Measurements from ENCODE around the gene TTC3.
"Not testable (repeated sequence)": the region's sequence is repeated elsewhere in the genome, so short reads cannot be mapped to it uniquely, and the experiment has no call there.

The TTC3 gene

GRCh38 chr21:37101384-37101783 lies 28.3 kb downstream of the TTC3 start:
- no peak for DNase-seq

DNA sequence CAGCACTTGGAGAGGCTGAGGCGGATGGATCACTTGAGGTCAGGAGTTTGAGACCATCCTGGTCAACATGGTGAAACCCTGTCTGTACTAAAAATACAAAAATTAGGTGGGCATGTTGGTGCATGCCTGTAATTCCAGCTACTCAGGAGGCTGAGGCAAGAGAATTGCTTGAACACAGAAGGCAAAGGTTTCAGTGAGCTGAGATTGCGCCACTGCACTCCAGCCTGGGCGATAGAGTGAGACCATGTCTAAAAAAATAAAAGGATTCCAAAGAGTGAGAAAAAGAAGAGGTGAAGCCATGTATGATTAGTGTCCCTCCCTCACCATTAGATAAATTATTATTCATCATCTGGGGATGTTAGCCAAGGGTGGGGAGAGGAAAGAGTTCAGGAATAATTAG lies 29.7 kb downstream of the TTC3 start:
- DNase-seq: not testable (repeated sequence)

- no peak for DNase-seq
Measured at GRCh38 chr21:37106998-37107397, 33.9 kb downstream of the TTC3 start.

GRCh38 chr21:37111029-37111428 lies 38.0 kb downstream of the TTC3 start:
- DNase-seq: not testable (repeated sequence)

DNA sequence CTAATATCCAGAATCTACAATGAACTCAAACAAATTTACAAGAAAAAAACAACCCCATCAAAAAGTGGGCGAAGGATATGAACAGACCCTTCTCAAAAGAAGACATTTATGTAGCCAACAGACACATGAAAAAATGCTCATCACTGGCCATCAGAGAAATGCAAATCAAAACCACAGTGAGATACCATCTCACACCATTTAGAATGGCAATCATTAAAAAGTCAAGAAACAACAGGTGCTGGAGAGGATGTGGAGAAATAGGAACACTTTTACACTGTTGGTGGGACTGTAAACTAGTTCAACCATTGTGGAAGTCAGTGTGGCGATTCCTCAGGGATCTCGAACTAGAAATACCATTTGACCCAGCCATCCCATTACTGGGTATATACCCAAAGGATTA lies 41.2 kb downstream of the TTC3 start:
- not testable (repeated sequence) for DNase-seq

- DNase-seq: not testable (repeated sequence)
Measured at GRCh38 chr21:37116459-37116858, 43.4 kb downstream of the TTC3 start.

DNA sequence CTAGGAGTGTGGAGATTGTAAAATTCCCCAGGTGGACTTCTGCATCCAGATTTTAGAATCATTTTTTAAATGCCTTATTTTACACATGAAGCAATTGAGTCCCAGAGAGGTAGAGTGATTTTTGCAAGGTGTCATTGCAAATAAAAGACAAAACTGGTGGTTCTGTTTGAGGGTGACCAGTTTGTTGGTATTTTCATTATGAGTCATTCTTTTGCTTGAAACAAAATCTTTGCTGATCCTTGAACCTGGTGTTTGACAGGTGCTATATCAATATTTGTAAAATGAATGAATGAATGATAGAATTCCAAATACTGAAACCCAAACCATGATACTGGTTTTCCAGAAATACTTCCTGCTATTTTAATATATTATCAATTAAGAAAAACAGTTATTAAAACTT lies 44.1 kb downstream of the TTC3 start:
- DNase-seq: no peak

GRCh38 chr21:37118187-37118826 lies 45.3 kb downstream of the TTC3 start:
- no peak for DNase-seq

DNA sequence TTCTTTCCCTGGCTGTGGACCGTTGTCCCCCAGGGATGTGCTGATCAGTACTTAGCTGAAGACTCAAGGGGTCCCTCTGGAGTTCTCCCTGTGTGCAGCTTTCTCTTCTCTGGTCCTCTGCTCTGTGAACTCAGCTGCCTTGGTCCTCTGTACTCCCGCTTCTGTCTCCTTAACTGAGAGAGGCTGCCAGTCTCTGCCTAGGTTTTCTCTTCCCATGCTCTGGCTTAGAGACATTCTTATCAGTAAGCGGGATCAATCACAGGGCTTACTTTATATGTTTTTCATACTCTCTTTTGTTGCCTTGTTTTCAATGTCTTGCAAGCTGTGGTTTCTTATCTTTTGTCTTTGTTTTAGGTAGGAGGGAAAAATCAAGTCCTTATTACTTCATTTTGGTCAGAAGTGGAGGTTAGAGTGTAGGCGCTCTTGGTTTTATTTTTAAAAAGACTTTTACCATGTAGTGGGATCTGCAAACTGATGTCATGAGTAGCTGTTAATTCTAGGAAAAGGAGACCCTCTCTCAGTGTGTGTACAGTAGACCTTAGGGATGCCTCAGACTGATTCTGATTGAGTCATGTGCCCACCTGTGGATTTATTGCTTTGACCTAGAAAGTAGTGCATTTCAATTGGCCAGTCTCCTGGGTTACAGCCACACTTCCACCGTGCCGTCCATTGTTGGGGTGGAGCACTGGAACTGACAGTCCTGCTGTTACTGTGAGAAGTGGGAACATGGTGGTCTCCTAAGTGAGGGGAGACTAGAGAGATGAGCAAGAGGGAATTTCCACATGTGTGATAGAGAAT lies 46.6 kb downstream of the TTC3 start:
- DNase-seq: no peak

GRCh38 chr21:37128076-37128475 lies 55.0 kb downstream of the TTC3 start:
- no peak for DNase-seq

GRCh38 chr21:37130971-37131370 lies 57.9 kb downstream of the TTC3 start:
- DNase-seq: no peak

DNA sequence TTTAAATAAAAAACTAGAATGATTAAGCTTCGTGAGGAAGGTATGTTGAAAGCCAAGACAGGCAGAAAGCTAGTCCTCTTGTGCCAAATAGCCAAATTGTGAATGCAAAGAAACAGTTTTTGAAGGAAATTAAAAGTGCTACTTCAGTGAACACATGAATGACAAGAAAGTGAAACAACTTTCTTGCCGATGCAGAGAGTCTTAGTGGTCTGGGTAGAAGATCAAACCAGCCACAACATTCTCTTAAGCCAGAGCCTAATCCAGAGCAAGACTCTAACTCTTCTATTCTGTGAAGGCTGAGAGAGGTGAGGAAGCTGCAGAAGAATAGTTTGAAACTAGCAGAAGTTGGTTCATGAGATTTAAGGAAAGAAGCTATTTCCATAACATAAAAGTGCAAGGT lies 63.2 kb downstream of the TTC3 start:
- no peak for DNase-seq

DNA sequence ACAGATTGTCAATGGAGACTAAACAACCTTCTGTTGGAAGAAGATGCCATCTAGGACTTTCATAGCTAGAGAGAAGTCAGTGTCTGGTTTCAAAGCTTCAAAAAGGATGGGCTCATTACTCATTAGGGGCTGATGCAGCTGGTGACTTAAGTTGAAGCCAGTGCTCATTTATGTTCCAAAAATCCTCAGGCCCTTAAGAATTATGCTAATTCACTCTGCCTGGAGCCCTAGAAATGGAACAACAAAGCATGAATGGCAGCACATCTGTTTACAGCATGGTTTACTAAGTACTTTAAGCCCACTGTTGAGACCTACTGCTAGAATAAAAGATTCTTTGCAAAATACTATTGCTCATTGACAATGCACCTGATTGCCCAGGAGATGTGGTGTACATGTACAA lies 63.7 kb downstream of the TTC3 start:
- no peak for DNase-seq

GRCh38 chr21:37139154-37139553 lies 66.1 kb downstream of the TTC3 start:
- no peak for DNase-seq

DNA sequence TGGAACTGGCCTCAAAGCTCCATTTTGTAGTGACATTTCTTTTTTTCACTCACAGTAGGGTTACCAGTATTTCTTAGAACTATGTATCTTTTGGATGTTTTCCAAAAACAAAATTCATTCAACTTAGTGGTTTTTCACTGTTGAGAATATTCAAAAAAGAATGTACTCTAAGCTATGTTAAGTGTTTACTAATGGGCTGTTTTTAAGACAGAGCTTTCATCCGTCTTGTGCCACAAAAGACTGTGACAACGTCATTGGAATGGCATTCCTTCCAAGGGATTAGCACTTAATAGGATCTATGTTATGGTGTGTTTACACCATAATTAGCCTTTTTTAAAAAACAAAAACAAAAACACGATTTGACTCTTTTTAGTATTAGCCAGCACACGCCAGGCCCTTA lies 66.8 kb downstream of the TTC3 start:
- no peak for DNase-seq

GRCh38 chr21:37143392-37143791 lies 70.3 kb downstream of the TTC3 start:
- not testable (repeated sequence) for DNase-seq

DNA sequence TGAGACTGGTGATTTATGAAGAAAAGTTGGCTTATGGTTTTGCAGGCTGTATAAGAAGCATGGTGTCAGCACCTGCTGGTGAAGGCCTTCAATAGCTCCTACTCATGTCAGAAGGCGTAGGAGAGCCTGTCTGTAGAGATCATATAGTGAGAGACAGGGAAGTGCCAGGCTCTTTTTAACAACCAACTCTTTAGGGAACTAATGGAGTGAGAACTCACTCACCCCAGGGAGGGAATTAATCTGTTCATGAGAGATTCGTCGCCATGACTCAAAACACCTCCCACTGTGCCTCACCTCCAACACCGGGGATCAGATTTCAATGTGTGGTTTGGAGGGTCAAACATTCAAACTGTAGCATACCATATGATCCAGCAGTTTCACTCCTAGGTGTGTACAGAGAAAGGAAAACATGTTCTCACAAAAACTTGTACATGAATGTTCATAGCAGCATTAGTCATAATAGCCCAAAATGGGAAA lies 72.6 kb downstream of the TTC3 start:
- no peak for DNase-seq

DNA sequence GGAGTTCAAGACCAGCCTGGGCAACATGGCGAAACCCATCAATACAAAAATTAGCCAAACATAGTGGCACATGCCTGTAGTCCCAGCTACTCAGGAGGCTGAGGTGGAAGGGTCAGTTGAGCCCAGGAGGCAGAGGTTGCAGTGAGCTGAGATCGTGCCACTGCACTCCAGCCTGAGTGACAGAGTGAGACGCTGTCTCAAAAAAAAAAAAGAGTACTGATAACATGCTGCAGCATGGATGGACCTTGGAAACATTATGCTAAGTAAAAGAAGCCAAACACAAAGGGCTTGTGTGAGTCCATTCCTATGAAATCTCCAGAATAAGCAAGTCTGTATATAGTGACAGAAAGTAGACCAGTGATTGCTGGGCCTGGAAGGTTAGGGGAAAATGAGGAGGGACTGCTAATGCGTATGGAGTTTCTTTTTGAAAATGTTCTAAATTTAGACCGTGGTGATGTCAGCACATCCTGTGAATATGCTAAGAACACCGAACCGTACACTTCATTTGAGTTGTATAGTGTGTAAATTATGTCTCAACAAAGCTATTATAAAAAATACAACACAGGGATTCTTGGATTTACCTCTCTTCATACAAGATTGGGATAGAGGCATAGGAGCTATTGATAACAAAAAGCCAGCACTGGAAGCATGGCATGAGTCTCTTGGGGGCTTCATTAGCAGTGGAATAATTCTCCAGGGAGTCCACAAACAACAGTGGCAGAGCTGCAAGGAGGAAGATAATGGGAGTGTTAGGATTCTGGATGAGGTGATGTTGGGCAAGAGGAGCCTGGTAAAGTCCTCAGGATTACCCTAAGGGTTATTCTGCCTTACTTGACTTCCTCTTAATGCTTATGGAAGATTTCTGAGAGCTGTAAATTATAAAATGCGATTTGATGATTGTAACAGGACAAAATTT lies 73.5 kb downstream of the TTC3 start:
- no peak for DNase-seq

DNA sequence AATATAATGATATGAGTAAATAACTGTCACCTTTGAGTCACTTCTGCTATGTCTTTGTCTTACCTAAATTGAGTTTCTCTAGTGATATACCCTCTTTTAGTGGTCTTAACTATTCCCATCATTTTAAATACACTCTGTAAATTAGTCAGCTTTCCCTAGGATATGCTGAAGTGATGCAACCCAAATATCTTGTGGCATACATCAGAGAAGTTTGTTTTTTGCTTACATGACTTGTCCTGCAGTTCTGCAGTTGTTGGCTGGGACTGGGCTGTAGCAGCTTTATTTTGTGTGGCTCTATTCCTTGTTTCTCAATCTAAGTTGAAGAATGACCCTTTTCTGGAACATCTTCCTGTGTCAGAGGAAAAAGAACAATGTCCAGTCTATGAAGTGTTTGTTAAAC lies 76.4 kb downstream of the TTC3 start:
- DNase-seq: no peak

DNA sequence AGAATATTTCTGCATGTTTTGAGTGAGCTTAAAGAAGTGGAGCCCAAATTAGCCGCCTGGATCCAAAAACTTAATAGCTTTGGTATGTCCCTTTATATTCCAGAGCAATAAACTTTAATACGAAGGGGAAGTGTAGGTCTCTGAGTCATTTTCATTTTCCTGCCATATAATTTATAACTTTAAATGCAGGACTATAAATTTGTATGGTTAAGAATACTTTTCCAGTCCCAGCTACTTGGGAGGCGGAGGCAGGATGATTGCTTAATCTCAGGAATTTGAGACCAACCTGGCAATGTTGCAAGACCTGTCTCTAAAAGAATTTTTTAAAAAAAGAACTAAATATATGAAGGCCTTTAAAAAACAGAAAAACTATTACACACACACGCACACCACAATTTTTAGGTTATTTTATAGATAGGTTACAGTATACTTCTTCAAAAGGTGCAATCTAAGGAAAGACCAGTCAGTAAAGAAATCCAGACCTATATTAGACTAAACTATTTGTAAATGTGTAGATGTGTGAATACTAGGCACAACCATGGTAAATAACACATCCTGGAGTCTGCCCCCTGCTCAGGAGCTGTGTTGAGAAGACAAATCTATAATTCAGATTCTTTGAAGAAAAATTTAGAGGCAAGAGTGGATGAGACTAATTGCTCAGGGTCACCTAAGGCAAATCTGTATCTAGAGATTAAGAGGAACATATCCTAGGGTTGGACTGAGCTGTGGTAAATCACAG lies 80.3 kb downstream of the TTC3 start:
- DNase-seq: no peak

DNA sequence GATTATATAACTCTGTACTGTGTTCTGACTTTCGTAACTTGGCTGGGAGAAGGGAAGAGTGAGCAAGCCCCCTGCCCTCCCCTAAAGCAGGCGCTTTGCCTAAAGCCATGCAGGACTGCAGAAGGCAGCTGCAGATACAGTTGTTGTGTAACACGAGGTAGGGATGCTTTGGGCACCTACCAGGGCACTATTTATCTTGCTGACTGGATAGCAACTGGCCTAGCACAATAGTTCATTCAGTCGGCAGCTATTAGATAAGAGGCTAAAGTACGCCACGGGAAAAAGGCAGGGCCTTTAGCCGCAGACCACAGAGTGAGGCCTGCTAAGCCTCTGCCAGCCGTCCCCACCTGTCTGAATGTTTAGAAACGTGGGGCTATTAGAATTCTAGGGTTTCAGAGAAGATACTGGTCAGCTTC lies 80.9 kb downstream of the TTC3 start:
- DNase-seq: no peak

DNA sequence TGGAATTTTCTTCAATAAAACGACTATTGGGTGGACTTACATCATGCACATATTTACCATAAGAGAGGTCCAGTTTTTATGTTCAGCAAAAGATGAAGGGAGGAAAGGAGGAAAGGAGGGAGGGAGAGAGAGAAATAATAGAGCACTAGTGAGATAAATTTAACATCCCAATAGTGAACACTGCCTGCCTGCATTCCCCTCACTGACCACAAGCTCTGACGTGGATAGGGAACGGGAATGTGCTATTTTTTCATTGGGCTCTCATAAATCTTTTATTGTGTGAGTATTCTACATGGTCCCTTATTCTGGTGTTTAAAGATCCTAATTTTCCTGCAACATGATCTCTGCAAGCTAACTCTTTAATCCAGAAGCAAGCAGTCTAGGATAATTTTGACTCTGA lies 82.1 kb downstream of the TTC3 start:
- no peak for DNase-seq

DNA sequence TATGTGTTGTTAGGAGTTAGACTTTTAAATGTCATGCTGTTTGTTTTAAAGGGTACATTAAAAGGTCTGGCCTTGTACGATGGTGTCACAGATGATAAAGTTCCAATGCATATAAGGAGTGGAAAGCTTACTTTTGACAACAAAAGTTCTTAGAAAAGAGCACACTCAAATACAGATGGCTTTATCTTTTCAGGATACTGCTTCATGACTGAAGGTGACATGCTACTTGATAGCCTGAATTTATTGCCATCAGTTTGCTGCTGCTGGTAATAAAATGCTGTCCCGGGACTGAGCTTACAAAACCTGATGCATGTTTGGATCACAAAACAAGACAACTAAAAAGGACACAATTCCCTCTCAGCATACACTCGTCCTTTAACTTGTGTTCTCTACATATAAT lies 84.9 kb downstream of the TTC3 start:
- no peak for DNase-seq

Measured in activated CD4-positive, alpha-beta T cell treated with anti-CD3 and anti-CD28 coated beads for 1 hour (primary cell).